GM23338 (cell line): Measurements from ENCODE around the gene CEBPE. TPM values are rescaled to one million over a fixed set of nuclear protein-coding genes. Genes with fewer than 3 reads are reported as not detected.
A peak's percentile ranks its signal among the peaks of the same experiment; 100 is the strongest.

ENCODE experiments used
- ATAC-seq: fragments of 200-7000 bp; cut with Tn5 transposase; 3 replicates; pipeline ENCODE4 v1.9.1; 2020
- DNase-seq: peaks from one replicate; pipeline ENCODE4 v3.0.0-alpha.2; 2015; ENCODE audit warnings: low spot score
- H2AFZ ChIP-seq: fragments of 200-600 bp; sonication (generic); 2 replicates; pipeline ENCODE4 v1.8.0; 2016; ENCODE audit warnings: antibody characterized with exemption, mild to moderate bottlenecking, moderate library complexity
- H3F3A ChIP-seq: fragments of 200-600 bp; sonication (generic); replicated peaks from 2 replicates; pipeline ENCODE4 v1.8.0; 2017; ENCODE audit warnings: antibody characterized with exemption, mixed run types, low read depth
- H3K27ac ChIP-seq: fragments of 200-600 bp; sonication (generic); 2 replicates; pipeline ENCODE4 v1.6.1; 2016; ENCODE audit warnings: low read depth
- H3K27me3 ChIP-seq: fragments of 200-600 bp; sonication (generic); 2 replicates; pipeline ENCODE4 v1.8.0; 2016; ENCODE audit warnings: mild to moderate bottlenecking, mixed run types, moderate library complexity; ENCODE audit not compliant: insufficient read depth
- H3K36me3 ChIP-seq: fragments of 200-600 bp; sonication (generic); 2 replicates; pipeline ENCODE4 v1.8.0; 2016; ENCODE audit warnings: mild to moderate bottlenecking; ENCODE audit not compliant: insufficient read depth
- H3K4me1 ChIP-seq: fragments of 200-600 bp; sonication (generic); 2 replicates; pipeline ENCODE4 v1.8.0; 2016; ENCODE audit warnings: mild to moderate bottlenecking, moderate library complexity; ENCODE audit not compliant: insufficient read depth
- H3K4me2 ChIP-seq: fragments of 200-600 bp; sonication (generic); 2 replicates; pipeline ENCODE4 v1.7.1; 2017; ENCODE audit warnings: mixed run types
- H3K4me3 ChIP-seq: fragments of 200-600 bp; sonication (generic); 2 replicates; pipeline ENCODE4 v1.6.1; 2016; ENCODE audit warnings: mixed run types
- H3K79me2 ChIP-seq: fragments of 200-600 bp; sonication (generic); replicated peaks from 2 replicates; pipeline ENCODE4 v1.8.0; 2017; ENCODE audit warnings: mild to moderate bottlenecking; ENCODE audit not compliant: insufficient read depth
- H3K9me2 ChIP-seq: fragments of 200-600 bp; sonication (generic); 2 replicates; pipeline ENCODE4 v1.8.0; 2017; ENCODE audit not compliant: insufficient read depth
- H4K20me1 ChIP-seq: fragments of 200-600 bp; sonication (generic); replicated peaks from 2 replicates; pipeline ENCODE4 v1.8.0; 2017; ENCODE audit warnings: mild to moderate bottlenecking; ENCODE audit not compliant: insufficient read depth
- H3K27ac Mint-ChIP-seq: 2 replicates; pipeline ENCODE4 v1.8.0; 2020; ENCODE audit warnings: inconsistent platforms, mild to moderate bottlenecking, moderate library complexity, mixed read lengths
- H3K27me3 Mint-ChIP-seq: 3 replicates; pipeline ENCODE4 v1.8.0; 2022; ENCODE audit warnings: low read depth, mild to moderate bottlenecking, moderate library complexity, mixed read lengths, inconsistent platforms; ENCODE audit not compliant: insufficient read depth, poor library complexity
- H3K36me3 Mint-ChIP-seq: 3 replicates; pipeline ENCODE4 v1.8.0; 2021; ENCODE audit warnings: low read depth, mild to moderate bottlenecking, inconsistent platforms, moderate library complexity, mixed read lengths
- H3K4me1 Mint-ChIP-seq: 3 replicates; pipeline ENCODE4 v1.8.0; 2020; ENCODE audit warnings: mild to moderate bottlenecking, inconsistent platforms, mixed read lengths
- H3K4me3 Mint-ChIP-seq: 3 replicates; pipeline ENCODE4 v1.8.0; 2021; ENCODE audit warnings: moderate library complexity, mild to moderate bottlenecking, inconsistent platforms, mixed read lengths
- H3K9me3 Mint-ChIP-seq: 3 replicates; pipeline ENCODE4 v1.8.0; 2020; ENCODE audit warnings: moderate library complexity, mild to moderate bottlenecking, inconsistent platforms, mixed read lengths
- CREB1 ChIP-seq: fragments of 250-450 bp; sonication (Bioruptor Pico); IDR thresholded peaks from 2 replicates; pipeline ENCODE4 v1.5.0; 2020; ENCODE audit warnings: low read depth, mild to moderate bottlenecking, moderate library complexity
- CTCF ChIP-seq, 2 experiments: fragments of 200-600 bp in 1 of 2; sonication (generic) in 1 of 2; conservative IDR thresholded peaks; 2 replicates each; pipeline versions ENCODE4 v1.5.1 to v1.6.1; 2016 to 2017; ENCODE audit warnings: antibody characterized with exemption in 2 of 2, low read depth in 2 of 2, mild to moderate bottlenecking in 2 of 2, moderate library complexity in 1 of 2
- EZH2 ChIP-seq: fragments of 200-600 bp; sonication (generic); IDR thresholded peaks from one replicate; pipeline ENCODE4 v1.8.0; 2017; ENCODE audit warnings: antibody characterized with exemption, mild to moderate bottlenecking, low read depth; ENCODE audit not compliant: unreplicated experiment
- EZH2phosphoT487 ChIP-seq: fragments of 200-600 bp; sonication (generic); IDR thresholded peaks from one replicate; pipeline ENCODE4 v1.8.1; 2018; ENCODE audit warnings: antibody characterized with exemption; ENCODE audit not compliant: unreplicated experiment
- JUNB ChIP-seq: IDR thresholded peaks from one replicate; pipeline ENCODE4 v1.6.1; 2016; ENCODE audit warnings: antibody characterized with exemption; ENCODE audit not compliant: unreplicated experiment
- NANOG ChIP-seq: IDR thresholded peaks from 2 replicates; pipeline ENCODE4 v1.6.1; 2016; ENCODE audit warnings: antibody characterized with exemption, borderline replicate concordance
- POLR2AphosphoS5 ChIP-seq: IDR thresholded peaks from 2 replicates; pipeline ENCODE4 v1.6.1; 2016; ENCODE audit warnings: antibody characterized with exemption, low read depth
- STAT1 ChIP-seq: IDR thresholded peaks from one replicate; pipeline ENCODE4 v1.6.1; 2016; ENCODE audit warnings: antibody characterized with exemption; ENCODE audit not compliant: unreplicated experiment
- ZNF114 ChIP-seq: fragments of 250-450 bp; sonication (Bioruptor Pico); IDR thresholded peaks from 2 replicates; pipeline ENCODE4 v1.5.0; 2020; ENCODE audit warnings: mild to moderate bottlenecking, moderate library complexity
- ZNF331 ChIP-seq: fragments of 250-450 bp; sonication (Bioruptor Pico); IDR thresholded peaks from 2 replicates; pipeline ENCODE4 v1.5.0; 2020; ENCODE audit warnings: low read depth, mild to moderate bottlenecking, moderate library complexity
- polyA plus RNA-seq: library from polyadenylated mRNA; unstranded; fragments of >200 nt; fragmentation: Nextera tagmentation; extraction: Ambion mirVana; gene quantifications from 2 replicates; pipeline ENCODE4 v1.2.1, GENCODE V29; 2016
- total RNA-seq: library from RNA; depleted of rRNA; stranded (reverse); fragments of >200 nt; shearing (Covaris generic); gene quantifications from 2 replicates; pipeline ENCODE4 v1.2.3, GENCODE V29; 2014
- TF ChIP-seq, protein P1 (sequence below): IDR thresholded peaks from one replicate; pipeline ENCODE4 v1.6.1; 2018; ENCODE audit warnings: antibody characterized with exemption; ENCODE audit not compliant: unreplicated experiment
- TF ChIP-seq, protein P2 (sequence below): IDR thresholded peaks from 2 replicates; pipeline ENCODE4 v1.6.1; 2016; ENCODE audit warnings: antibody characterized with exemption
- TF ChIP-seq, protein P3 (sequence below): fragments of 250-450 bp; sonication (Bioruptor Pico); IDR thresholded peaks from 2 replicates; pipeline ENCODE4 v1.5.0; 2020; ENCODE audit warnings: mild to moderate bottlenecking, moderate library complexity

CEBPE gene
- total and polyA plus RNA-seq, 2 experiments from 2014 or later: not detected

- no peak overlapping the region for H3K4me3 Mint-ChIP-seq
- H3K36me3 ChIP-seq: peaks cover 11% of the 10 kb centered on the region; the same call in 1 of the 2 replicates
- peaks cover 26% of the 10 kb centered on the region for H3K79me2 ChIP-seq
- H3K27me3 Mint-ChIP-seq: peaks cover 14% of the 10 kb centered on the region
- no peaks in the 10 kb centered on the region for H3K9me3 Mint-ChIP-seq
- peak; percentile 14 for ATAC-seq
- no peak overlapping the region for H3K27ac ChIP-seq
- no peaks in the 10 kb centered on the region for H3K27me3 ChIP-seq
- no peak overlapping the region for H2AFZ ChIP-seq
- H3K4me2 ChIP-seq: no peak overlapping the region
- H3F3A ChIP-seq: no peaks in the 10 kb centered on the region
- H3K4me3 ChIP-seq: no peak overlapping the region
- peaks cover 27% of the 10 kb centered on the region for H3K36me3 Mint-ChIP-seq
- no peak for DNase-seq
- H3K9me2 ChIP-seq: no peaks in the 10 kb centered on the region
- H3K4me1 Mint-ChIP-seq: peaks cover 37% of the 10 kb centered on the region
- peaks cover 24% of the 10 kb centered on the region for H4K20me1 ChIP-seq
- no peak overlapping the region for H3K27ac Mint-ChIP-seq
- TF ChIP-seq CREB1 (no peak), CTCF (conservative IDR thresholded peaks at IDR 0.05; ENCODE audit: low read depth in 2 of 2) (no peak), STAT1 (no peak), ZNF331 (CRISPR knock-in tag) (no peak), JUNB (no peak), ZNF114 (CRISPR knock-in tag) (no peak), NANOG (no peak), EZH2 (no peak), EZH2phosphoT487 (no peak), POLR2AphosphoS5 (no peak)
- TF ChIP-seq, protein P1, sequence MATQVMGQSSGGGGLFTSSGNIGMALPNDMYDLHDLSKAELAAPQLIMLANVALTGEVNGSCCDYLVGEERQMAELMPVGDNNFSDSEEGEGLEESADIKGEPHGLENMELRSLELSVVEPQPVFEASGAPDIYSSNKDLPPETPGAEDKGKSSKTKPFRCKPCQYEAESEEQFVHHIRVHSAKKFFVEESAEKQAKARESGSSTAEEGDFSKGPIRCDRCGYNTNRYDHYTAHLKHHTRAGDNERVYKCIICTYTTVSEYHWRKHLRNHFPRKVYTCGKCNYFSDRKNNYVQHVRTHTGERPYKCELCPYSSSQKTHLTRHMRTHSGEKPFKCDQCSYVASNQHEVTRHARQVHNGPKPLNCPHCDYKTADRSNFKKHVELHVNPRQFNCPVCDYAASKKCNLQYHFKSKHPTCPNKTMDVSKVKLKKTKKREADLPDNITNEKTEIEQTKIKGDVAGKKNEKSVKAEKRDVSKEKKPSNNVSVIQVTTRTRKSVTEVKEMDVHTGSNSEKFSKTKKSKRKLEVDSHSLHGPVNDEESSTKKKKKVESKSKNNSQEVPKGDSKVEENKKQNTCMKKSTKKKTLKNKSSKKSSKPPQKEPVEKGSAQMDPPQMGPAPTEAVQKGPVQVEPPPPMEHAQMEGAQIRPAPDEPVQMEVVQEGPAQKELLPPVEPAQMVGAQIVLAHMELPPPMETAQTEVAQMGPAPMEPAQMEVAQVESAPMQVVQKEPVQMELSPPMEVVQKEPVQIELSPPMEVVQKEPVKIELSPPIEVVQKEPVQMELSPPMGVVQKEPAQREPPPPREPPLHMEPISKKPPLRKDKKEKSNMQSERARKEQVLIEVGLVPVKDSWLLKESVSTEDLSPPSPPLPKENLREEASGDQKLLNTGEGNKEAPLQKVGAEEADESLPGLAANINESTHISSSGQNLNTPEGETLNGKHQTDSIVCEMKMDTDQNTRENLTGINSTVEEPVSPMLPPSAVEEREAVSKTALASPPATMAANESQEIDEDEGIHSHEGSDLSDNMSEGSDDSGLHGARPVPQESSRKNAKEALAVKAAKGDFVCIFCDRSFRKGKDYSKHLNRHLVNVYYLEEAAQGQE: no peak
- TF ChIP-seq, protein P2, sequence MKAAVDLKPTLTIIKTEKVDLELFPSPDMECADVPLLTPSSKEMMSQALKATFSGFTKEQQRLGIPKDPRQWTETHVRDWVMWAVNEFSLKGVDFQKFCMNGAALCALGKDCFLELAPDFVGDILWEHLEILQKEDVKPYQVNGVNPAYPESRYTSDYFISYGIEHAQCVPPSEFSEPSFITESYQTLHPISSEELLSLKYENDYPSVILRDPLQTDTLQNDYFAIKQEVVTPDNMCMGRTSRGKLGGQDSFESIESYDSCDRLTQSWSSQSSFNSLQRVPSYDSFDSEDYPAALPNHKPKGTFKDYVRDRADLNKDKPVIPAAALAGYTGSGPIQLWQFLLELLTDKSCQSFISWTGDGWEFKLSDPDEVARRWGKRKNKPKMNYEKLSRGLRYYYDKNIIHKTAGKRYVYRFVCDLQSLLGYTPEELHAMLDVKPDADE: no peak
- TF ChIP-seq, protein P3, sequence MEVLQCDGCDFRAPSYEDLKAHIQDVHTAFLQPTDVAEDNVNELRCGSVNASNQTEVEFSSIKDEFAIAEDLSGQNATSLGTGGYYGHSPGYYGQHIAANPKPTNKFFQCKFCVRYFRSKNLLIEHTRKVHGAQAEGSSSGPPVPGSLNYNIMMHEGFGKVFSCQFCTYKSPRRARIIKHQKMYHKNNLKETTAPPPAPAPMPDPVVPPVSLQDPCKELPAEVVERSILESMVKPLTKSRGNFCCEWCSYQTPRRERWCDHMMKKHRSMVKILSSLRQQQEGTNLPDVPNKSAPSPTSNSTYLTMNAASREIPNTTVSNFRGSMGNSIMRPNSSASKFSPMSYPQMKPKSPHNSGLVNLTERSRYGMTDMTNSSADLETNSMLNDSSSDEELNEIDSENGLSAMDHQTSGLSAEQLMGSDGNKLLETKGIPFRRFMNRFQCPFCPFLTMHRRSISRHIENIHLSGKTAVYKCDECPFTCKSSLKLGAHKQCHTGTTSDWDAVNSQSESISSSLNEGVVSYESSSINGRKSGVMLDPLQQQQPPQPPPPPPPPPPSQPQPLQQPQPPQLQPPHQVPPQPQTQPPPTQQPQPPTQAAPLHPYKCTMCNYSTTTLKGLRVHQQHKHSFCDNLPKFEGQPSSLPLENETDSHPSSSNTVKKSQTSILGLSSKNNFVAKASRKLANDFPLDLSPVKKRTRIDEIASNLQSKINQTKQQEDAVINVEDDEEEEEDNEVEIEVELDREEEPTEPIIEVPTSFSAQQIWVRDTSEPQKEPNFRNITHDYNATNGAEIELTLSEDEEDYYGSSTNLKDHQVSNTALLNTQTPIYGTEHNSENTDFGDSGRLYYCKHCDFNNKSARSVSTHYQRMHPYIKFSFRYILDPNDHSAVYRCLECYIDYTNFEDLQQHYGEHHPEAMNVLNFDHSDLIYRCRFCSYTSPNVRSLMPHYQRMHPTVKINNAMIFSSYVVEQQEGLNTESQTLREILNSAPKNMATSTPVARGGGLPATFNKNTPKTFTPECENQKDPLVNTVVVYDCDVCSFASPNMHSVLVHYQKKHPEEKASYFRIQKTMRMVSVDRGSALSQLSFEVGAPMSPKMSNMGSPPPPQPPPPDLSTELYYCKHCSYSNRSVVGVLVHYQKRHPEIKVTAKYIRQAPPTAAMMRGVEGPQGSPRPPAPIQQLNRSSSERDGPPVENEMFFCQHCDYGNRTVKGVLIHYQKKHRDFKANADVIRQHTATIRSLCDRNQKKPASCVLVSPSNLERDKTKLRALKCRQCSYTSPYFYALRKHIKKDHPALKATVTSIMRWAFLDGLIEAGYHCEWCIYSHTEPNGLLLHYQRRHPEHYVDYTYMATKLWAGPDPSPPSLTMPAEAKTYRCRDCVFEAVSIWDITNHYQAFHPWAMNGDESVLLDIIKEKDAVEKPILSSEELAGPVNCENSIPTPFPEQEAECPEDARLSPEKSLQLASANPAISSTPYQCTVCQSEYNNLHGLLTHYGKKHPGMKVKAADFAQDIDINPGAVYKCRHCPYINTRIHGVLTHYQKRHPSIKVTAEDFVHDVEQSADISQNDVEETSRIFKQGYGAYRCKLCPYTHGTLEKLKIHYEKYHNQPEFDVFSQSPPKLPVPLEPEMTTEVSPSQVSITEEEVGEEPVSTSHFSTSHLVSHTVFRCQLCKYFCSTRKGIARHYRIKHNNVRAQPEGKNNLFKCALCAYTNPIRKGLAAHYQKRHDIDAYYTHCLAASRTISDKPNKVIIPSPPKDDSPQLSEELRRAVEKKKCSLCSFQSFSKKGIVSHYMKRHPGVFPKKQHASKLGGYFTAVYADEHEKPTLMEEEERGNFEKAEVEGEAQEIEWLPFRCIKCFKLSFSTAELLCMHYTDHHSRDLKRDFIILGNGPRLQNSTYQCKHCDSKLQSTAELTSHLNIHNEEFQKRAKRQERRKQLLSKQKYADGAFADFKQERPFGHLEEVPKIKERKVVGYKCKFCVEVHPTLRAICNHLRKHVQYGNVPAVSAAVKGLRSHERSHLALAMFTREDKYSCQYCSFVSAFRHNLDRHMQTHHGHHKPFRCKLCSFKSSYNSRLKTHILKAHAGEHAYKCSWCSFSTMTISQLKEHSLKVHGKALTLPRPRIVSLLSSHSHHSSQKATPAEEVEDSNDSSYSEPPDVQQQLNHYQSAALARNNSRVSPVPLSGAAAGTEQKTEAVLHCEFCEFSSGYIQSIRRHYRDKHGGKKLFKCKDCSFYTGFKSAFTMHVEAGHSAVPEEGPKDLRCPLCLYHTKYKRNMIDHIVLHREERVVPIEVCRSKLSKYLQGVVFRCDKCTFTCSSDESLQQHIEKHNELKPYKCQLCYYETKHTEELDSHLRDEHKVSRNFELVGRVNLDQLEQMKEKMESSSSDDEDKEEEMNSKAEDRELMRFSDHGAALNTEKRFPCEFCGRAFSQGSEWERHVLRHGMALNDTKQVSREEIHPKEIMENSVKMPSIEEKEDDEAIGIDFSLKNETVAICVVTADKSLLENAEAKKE (CRISPR knock-in tag): no peak
- peaks cover 20% of the 10 kb centered on the region for H3K4me1 ChIP-seq
These were observed 17.7 kb downstream of the CEBPE start for GRCh38 chr14:23101213-23101970.
